GM19372 (cell line): ENCODE data around the gene GPC6.
"Not testable (repeated sequence)": the region's sequence is repeated elsewhere in the genome, so short reads cannot be mapped to it uniquely, and the experiment has no call there.

Experiments
- ATAC-seq: cut with Tn5 transposase; IDR thresholded peaks from one replicate; pipeline ENCODE4 v1.9.1; 2021; ENCODE audit warnings: mild to moderate bottlenecking, low read depth, moderate library complexity; ENCODE audit not compliant: unreplicated experiment

The GPC6 gene

DNA sequence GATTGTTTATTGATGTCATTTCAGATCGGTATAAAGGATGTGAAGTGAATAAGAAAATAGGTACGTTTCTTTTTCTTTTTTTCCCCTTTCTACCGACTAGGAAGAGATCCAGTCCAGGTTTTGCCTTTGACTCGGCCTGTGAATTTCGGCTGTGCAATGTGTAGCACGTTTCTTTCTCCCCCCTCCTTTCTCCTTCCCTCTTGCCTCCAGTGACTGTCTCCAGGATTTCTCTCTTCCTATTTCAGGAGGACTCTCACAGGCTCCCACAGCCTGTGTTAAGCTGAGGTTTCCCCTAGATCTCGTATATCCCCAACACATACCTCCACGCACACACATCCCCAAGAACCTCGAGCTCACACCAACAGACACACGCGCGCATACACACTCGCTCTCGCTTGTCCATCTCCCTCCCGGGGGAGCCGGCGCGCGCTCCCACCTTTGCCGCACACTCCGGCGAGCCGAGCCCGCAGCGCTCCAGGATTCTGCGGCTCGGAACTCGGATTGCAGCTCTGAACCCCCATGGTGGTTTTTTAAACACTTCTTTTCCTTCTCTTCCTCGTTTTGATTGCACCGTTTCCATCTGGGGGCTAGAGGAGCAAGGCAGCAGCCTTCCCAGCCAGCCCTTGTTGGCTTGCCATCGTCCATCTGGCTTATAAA, at the start of gene GPC6:
GPC6 (plus strand) TSS at position 185 of the 657 bp plus-strand sequence.
- ATAC-seq: no peak

DNA sequence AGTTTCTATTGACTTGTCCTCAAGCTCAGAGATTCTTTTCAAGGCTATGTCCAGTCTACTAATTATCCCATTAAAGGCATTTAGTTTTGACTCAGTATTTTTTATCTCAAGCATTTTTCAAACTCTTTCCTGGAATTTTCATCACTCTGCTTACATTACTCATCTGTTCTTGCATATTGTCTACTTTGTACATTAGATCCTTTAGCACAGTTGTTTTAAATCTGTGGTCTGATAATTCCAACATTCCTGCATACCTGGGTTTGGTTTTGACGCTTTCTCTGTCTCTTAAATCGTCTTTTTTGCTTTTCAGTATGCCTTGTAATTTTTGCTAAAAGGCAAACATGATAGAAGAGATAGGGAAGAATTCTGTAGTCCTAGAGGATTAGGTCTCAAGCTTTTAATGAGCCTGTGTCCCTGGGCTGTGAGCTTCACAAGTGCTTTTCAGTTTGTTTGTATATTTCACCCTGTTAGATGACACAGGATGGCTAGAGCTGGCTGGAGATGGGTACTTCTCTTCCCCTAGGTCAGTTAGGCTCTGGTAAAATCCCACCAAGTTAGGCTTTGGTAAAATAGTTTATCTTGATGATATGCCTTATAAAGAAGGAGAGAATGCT, 46.1 kb upstream of the GPC6 start:
- no peak for ATAC-seq

DNA sequence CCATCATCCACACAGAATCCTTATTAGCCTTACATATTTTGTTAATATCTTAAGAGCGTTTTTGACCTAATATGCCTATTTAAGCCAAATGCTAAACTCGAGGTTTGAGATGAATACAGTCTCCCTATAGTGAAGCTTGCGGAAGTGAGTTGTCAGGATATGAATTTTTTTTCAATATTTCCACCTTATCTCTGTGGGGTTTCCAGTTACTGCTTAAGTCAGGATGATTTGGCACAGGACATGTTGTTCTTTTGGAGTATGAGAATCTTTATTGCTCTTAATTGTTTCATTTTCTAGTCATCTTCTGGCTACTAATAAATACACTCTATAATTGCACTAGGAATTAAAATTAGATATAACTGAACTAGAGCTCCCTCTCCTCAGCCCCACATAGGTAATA, 44.2 kb upstream of the GPC6 start:
- ATAC-seq: no peak

DNA sequence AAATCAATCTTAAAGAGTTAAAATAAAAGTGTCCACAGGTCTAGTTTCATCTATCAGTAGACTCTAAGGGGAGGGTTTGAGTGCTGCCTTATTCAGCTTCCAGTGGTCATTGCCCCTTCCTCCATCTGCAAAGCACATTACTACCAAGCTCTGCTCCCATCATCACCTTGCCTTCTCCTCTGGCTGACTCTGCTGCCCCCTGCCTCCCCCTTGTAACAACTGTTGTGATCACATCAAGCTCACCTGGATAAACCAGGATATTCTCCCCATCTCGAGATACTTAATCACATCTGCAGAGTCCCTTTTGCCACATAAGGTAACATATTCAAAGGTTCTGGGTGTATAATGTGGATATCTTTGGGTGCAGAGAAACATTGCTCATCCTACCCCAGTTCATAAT, 43.3 kb upstream of the GPC6 start:
- no peak for ATAC-seq

DNA sequence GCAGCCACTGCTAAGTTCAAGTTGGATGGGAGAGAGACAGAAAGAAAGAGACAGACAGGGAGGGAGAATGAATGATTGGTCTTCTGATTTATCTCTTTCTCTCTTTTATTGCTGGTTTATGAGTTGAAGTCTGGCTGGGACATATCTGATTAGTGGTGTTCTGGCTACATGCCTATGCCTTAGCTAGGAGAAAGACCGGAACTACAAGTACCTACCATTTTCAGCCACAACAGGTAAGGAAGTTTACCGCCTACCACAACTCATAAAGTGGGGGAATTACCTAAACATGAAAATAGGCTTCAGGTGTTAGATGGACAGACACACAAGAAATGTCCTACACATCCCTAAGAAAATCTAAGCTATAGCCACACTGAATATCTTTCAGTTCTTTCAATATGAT, 36.6 kb upstream of the GPC6 start:
- ATAC-seq: no peak

DNA sequence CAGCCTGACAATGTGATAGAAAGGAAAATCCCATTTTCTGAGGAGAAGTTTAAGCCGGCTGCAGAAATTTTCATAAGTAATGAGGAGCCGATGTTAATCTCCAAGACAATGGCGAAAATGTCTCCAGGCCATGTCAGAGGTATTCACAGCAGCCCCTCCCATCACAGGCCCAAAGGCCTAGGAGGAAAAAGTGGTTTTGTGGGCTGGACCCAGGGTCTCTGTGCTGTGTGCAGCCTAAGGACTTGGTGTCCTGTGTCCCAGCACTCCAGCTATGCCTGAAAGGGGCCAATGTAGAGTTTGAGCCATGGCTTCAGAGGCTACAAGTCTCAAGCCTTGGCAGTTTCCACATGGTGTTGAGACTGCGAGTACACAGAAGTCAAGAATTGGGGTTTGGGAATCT, 32.9 kb upstream of the GPC6 start:
- no peak for ATAC-seq

DNA sequence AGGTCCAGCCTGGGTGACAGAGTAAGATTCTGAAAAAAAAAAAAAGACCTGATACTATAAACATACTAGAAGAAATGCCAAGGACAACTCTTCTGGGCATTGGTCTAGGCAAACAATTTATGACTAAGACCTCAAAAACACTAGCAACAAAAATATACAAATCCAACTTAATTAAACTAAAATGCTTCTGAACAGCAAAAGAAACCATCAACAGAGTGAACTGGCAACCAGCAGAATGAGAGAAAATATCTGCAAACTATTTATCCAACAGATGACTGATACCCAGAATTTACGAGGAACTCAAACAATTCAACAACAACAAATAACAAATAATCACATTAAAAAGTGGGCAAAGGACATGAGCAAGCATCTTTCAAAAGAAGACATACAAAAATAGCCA, 26.8 kb upstream of the GPC6 start:
- no peak for ATAC-seq

DNA sequence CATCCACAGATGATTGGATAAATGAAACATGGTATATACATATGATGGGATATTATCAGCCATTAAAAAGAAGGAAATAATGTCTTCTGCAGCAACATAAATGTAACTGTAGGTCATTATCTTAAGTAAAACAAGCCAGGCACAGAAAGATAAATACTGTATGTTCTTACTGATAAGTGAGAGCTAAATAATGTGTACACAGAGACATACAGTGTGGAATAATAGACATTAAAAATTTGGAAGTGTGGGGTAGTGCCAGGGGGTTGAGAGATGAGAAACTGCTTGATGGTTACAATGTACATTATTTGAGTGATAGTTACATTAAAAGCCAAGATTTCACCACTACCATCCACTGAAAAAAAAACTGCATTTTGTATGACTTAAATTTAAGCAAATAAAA, 26.0 kb upstream of the GPC6 start:
- no peak for ATAC-seq

DNA sequence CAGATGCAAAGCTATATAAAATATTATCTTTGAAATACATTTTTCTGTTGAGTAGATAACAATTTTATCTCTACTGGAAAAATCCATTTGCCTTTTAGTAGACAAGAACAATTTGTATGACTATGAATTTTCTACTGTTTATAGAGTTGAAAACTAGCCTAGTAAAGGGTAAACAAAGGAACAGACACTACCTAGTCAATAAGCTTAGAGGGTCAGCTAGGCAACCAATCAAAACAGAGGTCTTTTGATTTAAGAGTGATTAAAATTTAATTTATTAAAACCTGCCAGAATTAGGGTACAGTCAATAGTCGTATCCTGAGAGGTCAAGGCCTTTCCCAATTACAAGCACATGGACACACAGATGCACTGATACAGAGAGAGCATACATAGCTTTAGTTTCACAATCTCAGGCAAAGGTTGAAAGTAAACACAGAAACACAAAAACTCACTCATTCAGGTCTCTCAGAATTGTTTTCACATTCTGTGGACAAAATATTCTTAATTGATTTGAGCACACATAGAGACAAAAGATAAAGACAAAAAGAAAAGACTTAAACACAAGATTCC, 24.5 kb upstream of the GPC6 start:
- no peak for ATAC-seq

DNA sequence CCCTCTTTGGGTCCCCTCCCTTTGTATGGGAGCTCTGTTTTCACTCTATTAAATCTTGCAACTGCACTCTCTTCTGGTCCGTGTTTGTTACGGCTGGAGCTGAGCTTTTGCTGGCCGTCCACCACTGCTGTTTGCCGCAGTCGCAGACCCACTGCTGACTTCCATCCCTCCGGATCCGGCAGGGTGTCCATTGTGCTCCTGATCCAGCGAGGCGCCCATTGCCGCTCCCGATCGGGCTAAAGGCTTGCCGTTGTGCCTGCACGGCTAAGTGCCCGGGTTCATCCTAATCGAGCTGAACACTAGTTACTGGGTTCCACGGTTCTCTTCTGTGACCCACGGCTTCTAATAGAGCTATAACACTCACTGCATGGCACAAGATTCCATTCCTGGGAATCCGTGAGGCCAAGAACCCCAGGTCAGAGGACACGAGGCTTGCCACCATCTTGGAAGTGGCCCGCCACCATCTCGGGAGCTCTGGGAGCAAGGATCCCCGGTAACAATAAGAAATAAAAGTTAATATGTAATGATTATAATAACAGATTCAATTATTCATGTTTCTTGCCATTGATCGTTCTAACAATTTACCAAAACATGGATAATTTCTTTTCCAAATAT, 19.7 kb upstream of the GPC6 start:
- ATAC-seq: not testable (repeated sequence)

DNA sequence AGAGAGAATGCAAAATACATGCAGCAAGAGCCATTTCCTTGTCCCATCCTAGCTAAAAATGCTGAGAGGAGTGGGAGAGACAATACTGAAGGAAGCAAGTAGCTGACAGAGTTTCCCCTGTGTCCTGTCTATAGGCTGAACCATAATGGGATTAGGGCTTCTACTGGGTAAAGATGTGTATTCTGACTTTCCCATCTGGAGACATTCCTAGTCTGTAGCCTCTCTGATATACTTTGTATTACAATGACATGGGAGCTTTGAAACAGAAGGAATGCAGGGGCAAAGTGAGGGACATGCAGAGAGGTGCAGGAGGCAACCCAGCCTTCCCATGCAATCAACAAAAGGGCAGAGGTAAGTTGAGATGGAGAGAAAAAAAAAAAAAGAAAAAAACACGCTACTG, 10.5 kb upstream of the GPC6 start:
- ATAC-seq: no peak

DNA sequence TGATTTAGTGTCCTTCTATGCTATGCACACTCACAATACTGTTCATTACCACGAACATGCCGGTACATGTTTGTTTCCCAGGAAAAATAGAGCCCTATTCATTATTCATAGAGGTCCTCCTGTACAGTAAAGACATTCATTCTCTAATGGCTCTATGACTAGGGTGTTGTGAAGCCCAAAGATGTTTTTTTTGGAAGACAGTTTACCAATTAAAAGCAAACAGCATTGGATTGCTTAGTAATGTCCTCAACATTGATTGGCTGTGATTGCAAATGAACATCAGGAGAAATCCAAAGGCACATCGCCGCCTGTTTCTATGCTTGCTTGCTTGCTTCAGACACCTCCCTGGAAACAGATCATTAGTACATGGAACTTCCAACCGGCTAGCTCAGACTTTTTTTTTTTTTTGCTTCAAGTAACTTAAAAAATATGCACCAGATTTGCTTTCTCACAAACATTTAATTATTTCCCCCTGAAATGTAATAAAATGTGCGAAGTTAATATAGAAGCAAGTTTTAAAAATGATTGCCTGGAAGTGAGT, 8.8 kb upstream of the GPC6 start:
- no peak for ATAC-seq

DNA sequence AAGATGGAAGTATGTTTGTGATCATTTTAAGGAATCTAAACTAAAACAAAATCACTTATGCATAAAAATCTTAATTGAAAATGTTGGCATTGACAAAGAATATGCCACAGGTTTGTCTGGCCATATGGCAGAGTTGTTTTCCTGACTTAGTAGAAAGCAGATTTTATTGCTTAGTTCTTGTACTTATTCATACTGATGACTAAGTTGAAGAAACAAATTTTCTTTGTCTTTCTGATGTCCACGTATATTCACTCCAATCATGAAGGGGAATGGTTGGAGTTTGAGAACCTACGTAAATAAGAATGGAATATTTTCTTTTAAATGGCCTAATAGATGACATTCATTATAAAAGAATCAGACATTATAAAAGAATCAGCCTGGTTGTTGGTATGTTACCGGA, 8.0 kb upstream of the GPC6 start:
- ATAC-seq: no peak

DNA sequence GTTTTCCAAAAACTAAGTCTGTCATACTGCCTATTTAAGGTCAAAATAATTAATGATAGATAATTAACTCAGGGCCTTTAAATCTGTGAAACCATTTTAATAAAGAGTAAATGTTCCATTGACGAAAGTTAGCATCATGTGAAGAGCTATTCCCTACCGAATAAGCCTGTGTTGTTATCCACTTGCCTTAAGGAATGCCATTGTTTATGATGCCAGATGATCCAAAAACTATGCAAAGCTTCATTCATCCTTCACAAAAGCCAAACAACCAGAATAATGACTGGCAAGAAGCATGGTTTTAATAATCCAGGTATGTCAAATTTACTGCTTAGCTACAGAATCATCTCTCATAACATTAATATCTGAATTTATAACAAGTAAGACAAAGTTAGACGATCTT, 6.5 kb upstream of the GPC6 start:
- ATAC-seq: no peak

DNA sequence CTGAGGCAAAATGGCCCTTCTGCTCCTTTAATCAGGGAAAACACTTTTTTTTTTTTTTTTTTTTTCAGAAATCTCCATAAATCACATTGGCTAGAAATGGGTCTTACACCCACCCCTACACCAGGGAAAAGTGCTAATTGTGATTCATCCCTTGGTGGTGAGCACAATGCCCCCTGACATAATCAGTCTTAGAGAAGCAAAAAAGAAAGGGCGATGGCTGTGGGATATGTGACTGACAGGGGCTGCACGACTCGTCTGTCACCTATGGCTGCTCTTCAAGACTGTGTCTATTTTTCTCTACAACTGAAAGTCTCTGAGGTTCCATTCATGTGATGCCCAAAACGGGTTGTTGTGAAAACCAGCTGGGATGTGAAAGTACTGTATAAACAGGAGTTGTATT, 3.6 kb upstream of the GPC6 start:
- no peak for ATAC-seq

DNA sequence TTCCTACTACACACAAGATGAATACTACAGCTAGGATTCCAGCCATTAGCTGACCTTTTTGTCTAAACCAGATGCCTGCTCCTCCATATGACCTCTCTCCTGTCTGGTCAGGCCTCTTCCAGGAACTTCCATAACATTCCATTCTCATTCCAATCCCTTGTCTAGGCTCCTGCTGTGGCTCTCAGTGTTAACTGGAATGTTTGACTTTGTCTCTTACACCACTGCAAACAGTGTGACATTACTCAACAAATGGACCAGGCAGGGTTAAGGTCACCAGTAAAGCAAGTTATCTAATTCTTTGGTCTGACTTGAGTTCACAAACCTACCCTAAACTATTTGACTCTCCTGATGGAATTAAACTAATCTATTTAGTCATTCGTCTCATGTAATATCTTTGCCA, 2.1 kb upstream of the GPC6 start:
- ATAC-seq: no peak

DNA sequence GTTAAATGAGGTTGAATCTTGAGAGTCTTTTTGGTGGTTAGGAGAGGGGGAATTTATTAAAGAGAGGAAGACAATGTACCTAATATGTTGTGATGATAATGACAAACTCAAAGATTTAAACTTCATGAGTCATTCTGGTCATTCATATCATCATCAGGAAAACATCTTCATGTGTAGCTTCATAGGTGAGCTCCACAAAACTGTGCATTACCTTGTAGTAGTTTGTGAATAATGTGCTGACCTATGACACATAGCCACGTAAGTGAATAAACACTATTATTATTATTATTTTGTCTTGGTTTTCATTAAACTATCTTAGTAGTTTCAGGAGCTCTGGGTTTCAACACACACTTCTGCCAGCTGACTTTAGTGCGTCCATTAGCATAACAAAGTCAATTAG, 997 bp upstream of the GPC6 start:
- no peak for ATAC-seq

DNA sequence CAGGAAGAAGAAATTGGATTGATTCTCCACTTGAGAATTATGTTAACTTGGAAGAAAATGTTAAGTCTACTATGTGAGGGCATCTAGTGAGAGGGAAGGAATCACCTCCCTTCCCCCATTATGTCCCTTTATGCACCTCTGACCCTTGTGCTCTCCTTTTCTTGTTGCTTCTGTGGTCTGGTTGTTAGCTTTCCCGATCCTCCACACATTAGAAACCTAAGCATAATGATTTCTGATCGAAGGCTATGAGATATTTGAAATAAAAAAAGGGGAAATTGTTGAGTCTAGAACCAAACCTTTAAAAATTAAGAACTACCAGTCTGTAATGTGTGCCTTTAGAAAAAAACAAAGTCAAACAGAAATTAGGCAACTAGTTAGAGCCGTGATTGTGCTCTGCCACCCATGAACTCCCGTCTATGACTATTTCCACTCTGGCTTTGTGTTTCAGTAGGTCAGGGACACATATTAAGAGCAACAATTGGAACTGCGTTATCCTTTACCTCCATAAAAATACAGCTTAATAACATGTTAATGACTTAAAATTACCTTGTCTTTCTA, 463 bp upstream of the GPC6 start:
- no peak for ATAC-seq

DNA sequence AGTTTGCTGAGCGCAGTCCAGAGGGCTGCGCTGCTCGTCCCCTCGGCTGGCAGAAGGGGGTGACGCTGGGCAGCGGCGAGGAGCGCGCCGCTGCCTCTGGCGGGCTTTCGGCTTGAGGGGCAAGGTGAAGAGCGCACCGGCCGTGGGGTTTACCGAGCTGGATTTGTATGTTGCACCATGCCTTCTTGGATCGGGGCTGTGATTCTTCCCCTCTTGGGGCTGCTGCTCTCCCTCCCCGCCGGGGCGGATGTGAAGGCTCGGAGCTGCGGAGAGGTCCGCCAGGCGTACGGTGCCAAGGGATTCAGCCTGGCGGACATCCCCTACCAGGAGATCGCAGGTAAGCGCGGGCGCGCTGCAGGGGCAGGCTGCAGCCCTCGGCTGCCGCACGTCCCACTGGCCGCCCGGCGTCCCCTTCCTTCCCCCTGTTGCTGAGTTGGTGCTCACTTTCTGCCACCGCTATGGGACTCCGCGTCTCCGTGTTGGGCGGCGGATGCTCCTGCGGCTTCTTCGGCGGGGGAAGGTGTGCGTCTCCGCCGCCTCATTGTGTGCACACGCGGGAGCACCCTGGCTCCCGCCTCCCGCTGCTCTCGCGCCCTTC, 772 bp downstream of the GPC6 start:
- ATAC-seq: no peak

DNA sequence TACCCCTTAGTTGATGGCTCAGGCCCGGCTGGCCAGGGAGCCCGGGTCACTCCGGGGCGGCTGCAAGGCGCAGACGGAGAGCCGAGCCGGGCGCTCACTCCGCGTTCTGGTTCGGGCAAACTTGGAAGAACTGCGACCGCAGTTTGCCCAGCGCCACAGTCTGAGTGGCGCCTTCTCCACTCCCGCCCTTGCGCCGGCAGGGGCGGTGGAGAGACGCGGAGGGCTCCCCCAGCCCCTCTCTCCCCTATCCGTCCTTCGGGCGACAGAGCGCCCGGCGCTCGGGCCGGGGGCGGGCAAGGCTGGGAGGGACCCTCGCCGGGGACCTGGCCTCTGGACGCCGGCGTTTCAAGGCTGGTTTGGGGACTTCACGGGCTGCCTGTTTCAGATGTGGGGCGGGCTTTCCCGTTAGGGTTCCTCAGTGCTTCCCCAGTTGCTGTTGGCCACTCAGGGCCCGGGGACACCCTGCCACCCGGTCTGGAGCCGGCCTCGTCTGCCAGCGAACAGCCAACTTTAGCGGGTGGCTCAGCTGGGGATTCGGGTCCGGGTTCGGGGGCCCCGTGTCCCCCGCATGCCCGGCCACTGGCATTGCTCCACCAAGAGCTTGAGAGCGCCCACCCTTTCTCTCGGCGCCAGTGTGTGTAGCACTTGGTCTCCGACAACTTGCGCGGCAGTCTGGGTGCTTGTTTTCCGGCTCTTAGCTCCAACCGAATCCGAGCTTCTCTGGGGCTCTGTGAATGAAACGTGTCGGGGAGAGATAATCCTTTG, 1.5 kb downstream of the GPC6 start:
- no peak for ATAC-seq
